GM18867 (cell line): ENCODE data around the gene DGKI.
"Not testable (repeated sequence)": the region's sequence is repeated elsewhere in the genome, so short reads cannot be mapped to it uniquely, and the experiment has no call there.

Source experiments
- ATAC-seq: cut with Tn5 transposase; IDR thresholded peaks from one replicate; pipeline ENCODE4 v1.9.1; 2021; ENCODE audit warnings: mild to moderate bottlenecking, moderate library complexity; ENCODE audit not compliant: unreplicated experiment

DGKI gene

GRCh38 chr7:137836541-137836940 is 10.2 kb downstream of the DGKI start:
- ATAC-seq: no peak

- no peak for ATAC-seq
These were observed 10.7 kb downstream of the DGKI start for GRCh38 chr7:137836113-137836509.

- no peak for ATAC-seq
These were observed 11.2 kb downstream of the DGKI start for GRCh38 chr7:137835486-137836112.

GRCh38 chr7:137834552-137834951 is 12.2 kb downstream of the DGKI start:
- ATAC-seq: no peak

GRCh38 chr7:137832990-137833389 is 13.8 kb downstream of the DGKI start:
- not testable (repeated sequence) for ATAC-seq

- ATAC-seq: no peak
These were observed 14.4 kb downstream of the DGKI start for GRCh38 chr7:137832382-137832781.

- not testable (repeated sequence) for ATAC-seq
These were observed 15.2 kb downstream of the DGKI start for GRCh38 chr7:137831555-137831954.

GRCh38 chr7:137829337-137829992 is 17.3 kb downstream of the DGKI start:
- no peak for ATAC-seq

GRCh38 chr7:137828456-137828855 is 18.3 kb downstream of the DGKI start:
- ATAC-seq: no peak

GRCh38 chr7:137825489-137825888 is 21.3 kb downstream of the DGKI start:
- no peak for ATAC-seq

- ATAC-seq: peak; percentile 68
These were observed 25.9 kb downstream of the DGKI start for GRCh38 chr7:137820677-137821420.

- no peak for ATAC-seq
These were observed 26.6 kb downstream of the DGKI start for GRCh38 chr7:137820156-137820555.

GRCh38 chr7:137818036-137818435 is 28.7 kb downstream of the DGKI start:
- no peak for ATAC-seq

GRCh38 chr7:137816696-137817320 is 30.0 kb downstream of the DGKI start:
- no peak for ATAC-seq

GRCh38 chr7:137813541-137813940 is 33.2 kb downstream of the DGKI start:
- ATAC-seq: no peak

- ATAC-seq: no peak
These were observed 36.5 kb downstream of the DGKI start for GRCh38 chr7:137810248-137810647.

- peak; percentile 49 for ATAC-seq
These were observed 41.9 kb downstream of the DGKI start for GRCh38 chr7:137804836-137805235.

GRCh38 chr7:137801491-137801890 is 45.3 kb downstream of the DGKI start:
- no peak for ATAC-seq

GRCh38 chr7:137801003-137801402 is 45.8 kb downstream of the DGKI start:
- ATAC-seq: no peak

- peak; percentile 95 for ATAC-seq
These were observed 48.6 kb downstream of the DGKI start for GRCh38 chr7:137798073-137798763.

GRCh38 chr7:137795211-137795610 is 51.6 kb downstream of the DGKI start:
- no peak for ATAC-seq
